ENCODE measurements around the gene GDE1. TPM values are rescaled to one million over a fixed set of nuclear protein-coding genes. Genes with fewer than 3 reads are reported as not detected.

GDE1 gene
- total RNA-seq, 1 experiment from 2014 or later, result 45.6 TPM

GRCh38 chr16:19523559-19524355 is 1.9 kb upstream of the GDE1 start, which contains the start of gene CCP110:
Gene CCP110, plus strand, starts transcription at chr16:19523942. Its CDS starts 3,940 bp downstream, at chr16:19527882.
- Histone ChIP-seq H3K9me2 (replicated peaks; ENCODE audit: low read length) (no peaks in the 10 kb centered on the region), H3K27me3 (ENCODE audit: low read length) (no peaks in the 10 kb centered on the region), H3K79me2 (ENCODE audit: low read length) (peaks cover 58% of the 10 kb centered on the region), H3K4me2 (ENCODE audit: low read length) (peak within 1 kb of the TSS; percentile 88), H3K27ac (ENCODE audit: low read length) (no peak within 1 kb of the TSS), H3K4me1 (ENCODE audit: insufficient read depth, low read length) (peaks cover 43% of the 10 kb centered on the region), H3F3A (ENCODE audit: low read length, unreplicated experiment) (no peaks in the 10 kb centered on the region), H4K20me1 (ENCODE audit: low read length) (0 out of 2 replicates have a peak, but pooled peaks cover 3% of the 10 kb centered on the region), H3K36me3 (ENCODE audit: low read depth, low read length) (peaks cover 9% of the 10 kb centered on the region; the same call in 1 of the 2 replicates), H3K4me3 (ENCODE audit: low read length) (peak within 1 kb of the TSS; percentile 93), H2AFZ (ENCODE audit: low read length) (peak within 1 kb of the TSS; percentile 91), H3K9ac (ENCODE audit: low read length) (peak within 1 kb of the TSS; percentile 84), H3K9me3 (ENCODE audit: low read length) (no peaks in the 10 kb centered on the region)
- DNase-seq (peak; percentile 94), ATAC-seq (peak; percentile 72)
- ChIA-PET POLR2A (ENCODE audit: unreplicated experiment) (interaction anchor here (0.6 kb wide), 1 partner anchor 722 kb away, joined by 3 read pairs; no protein-coding TSS in a partner anchor), CTCF (interaction anchor here (0.6 to 0.7 kb wide), 2 partner anchors 32 to 62 kb away, joined by 3 to 5 read pairs; partner anchors contain the start of gene VPS35L)
- TF ChIP-seq CTCF (conservative IDR thresholded peaks at IDR 0.05; ENCODE audit: low read depth, low read length) (no peak), EZH2 (IDR thresholded peaks at IDR 0.05; ENCODE audit: low read length, unreplicated experiment) (no peak), EZH2phosphoT487 (IDR thresholded peaks at IDR 0.05; ENCODE audit: borderline replicate concordance, low read length) (no peak)
- intact Hi-C loops (cut with micrococcal nuclease), result loop anchor here (5.0 kb wide), 1 partner anchor 34 kb away; the partner anchor contains the start of gene VPS35L
- BruUV-seq (replicated peaks), result no TSS peak

DNA sequence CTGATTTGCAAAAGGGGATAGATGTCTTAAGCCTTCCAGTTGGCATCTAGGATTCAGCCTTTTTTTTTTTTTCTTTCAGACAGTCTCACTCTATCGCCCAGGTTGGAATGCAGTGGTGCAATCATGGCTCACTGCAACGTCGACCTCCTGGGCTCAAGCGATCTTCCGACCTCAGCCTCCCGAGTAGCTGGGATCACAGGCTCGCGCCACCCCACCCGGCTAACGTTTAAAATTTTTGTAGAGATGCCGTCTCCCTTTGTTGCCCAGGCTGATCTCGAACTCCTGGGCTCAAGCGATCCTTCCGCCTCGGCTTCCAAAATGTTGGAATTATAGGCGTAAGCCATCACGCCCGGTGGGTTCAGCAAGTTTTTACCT is 1.3 kb upstream of the GDE1 start:
- BruUV-seq (replicated peaks), result no TSS peak
- Histone ChIP-seq H3K27me3 (ENCODE audit: low read length) (no peaks in the 10 kb centered on the region), H3K36me3 (ENCODE audit: low read depth, low read length) (peaks cover 4% of the 10 kb centered on the region; the same call in 1 of the 2 replicates), H3F3A (ENCODE audit: low read length, unreplicated experiment) (no peaks in the 10 kb centered on the region), H3K9ac (ENCODE audit: low read length) (no peak overlapping the region), H3K4me1 (ENCODE audit: insufficient read depth, low read length) (peaks cover 48% of the 10 kb centered on the region), H3K4me3 (ENCODE audit: low read length) (no peak overlapping the region), H4K20me1 (ENCODE audit: low read length) (0 out of 2 replicates have a peak, but pooled peaks cover 4% of the 10 kb centered on the region), H3K9me2 (replicated peaks; ENCODE audit: low read length) (no peaks in the 10 kb centered on the region), H3K9me3 (ENCODE audit: low read length) (no peaks in the 10 kb centered on the region), H3K4me2 (ENCODE audit: low read length) (peak overlapping the region; percentile 46), H3K27ac (ENCODE audit: low read length) (no peak overlapping the region), H2AFZ (ENCODE audit: low read length) (no peak overlapping the region), H3K79me2 (ENCODE audit: low read length) (peaks cover 64% of the 10 kb centered on the region)
- no peak for TF ChIP-seq EZH2 (IDR thresholded peaks at IDR 0.05; ENCODE audit: low read length, unreplicated experiment)
- TF ChIP-seq CTCF (conservative IDR thresholded peaks at IDR 0.05; ENCODE audit: low read depth, low read length), result no peak
- no peak for TF ChIP-seq EZH2phosphoT487 (IDR thresholded peaks at IDR 0.05; ENCODE audit: borderline replicate concordance, low read length)
- ChIA-PET CTCF (no interaction called here), POLR2A (ENCODE audit: unreplicated experiment) (no interaction called here)
- ATAC-seq, result no peak
- intact Hi-C loops (cut with micrococcal nuclease), result loop anchor here (5.0 kb wide), 1 partner anchor 34 kb away; the partner anchor contains the start of gene VPS35L
- no peak for DNase-seq

All from PC-3 (cell line).